Sigmoid colon (tissue), 7 donors: ENCODE measurements around the gene APOLD1. TPM values are rescaled to one million over a fixed set of nuclear protein-coding genes. Genes with fewer than 3 reads are reported as not detected.

Experiments used
- DNase-seq: peaks from one replicate; pipeline ENCODE4 v3.0.0-alpha.2; 2019
- H3K27ac ChIP-seq, 4 donors: fragments of 200-600 bp; sonication (generic); one replicate each; pipeline ENCODE4 v1.5.1; 2016 to 2019; ENCODE audit warnings: mild to moderate bottlenecking in 1 of 4
- H3K27me3 ChIP-seq, 3 donors: fragments of 200-600 bp; sonication (generic); one replicate each; pipeline ENCODE4 v1.5.1; 2019; ENCODE audit warnings: mild to moderate bottlenecking in 1 of 3
- H3K36me3 ChIP-seq, 4 donors: fragments of 200-600 bp; sonication (generic); one replicate each; pipeline ENCODE4 v1.5.1; 2016 to 2019
- H3K4me1 ChIP-seq, 4 donors: fragments of 200-600 bp; sonication (generic); one replicate each; pipeline ENCODE4 v1.5.1; 2017 to 2019
- H3K4me3 ChIP-seq, 4 donors: fragments of 200-600 bp; sonication (generic); one replicate each; pipeline ENCODE4 v1.5.1; 2017 to 2019; ENCODE audit warnings: mild to moderate bottlenecking in 2 of 4, moderate library complexity in 1 of 4
- H3K9me3 ChIP-seq, 4 donors: fragments of 200-600 bp in 3 of 4; sonication (generic) in 3 of 4; one replicate each; pipeline versions ENCODE4 v1.5.1 to v1.6.1; 2013 to 2019
- EP300 ChIP-seq, 4 donors: sonication (generic); formaldehyde crosslinking; IDR thresholded peaks; one replicate each; pipeline ENCODE4 v1.6.1; 2017; ENCODE audit warnings: antibody characterized with exemption in 4 of 4
- POLR2A ChIP-seq, 2 donors: fragments of 450-650 bp; IDR thresholded peaks; one replicate each; pipeline ENCODE4 v1.6.1; 2016; ENCODE audit warnings: antibody characterized with exemption in 2 of 2, mild to moderate bottlenecking in 2 of 2, moderate library complexity in 2 of 2
- POLR2AphosphoS5 ChIP-seq, 4 donors: sonication (generic); formaldehyde crosslinking; IDR thresholded peaks; one replicate each; pipeline ENCODE4 v1.6.1; 2017; ENCODE audit warnings: antibody characterized with exemption in 4 of 4
- WGBS, 2 donors: extraction: QIAGEN DNeasy Blood & Tissue Kit; methylation state at CpG; one replicate each; pipeline ENCODE4 v1.1.7; 2013; 5-methylcytosine and 5-hydroxymethylcytosine counted together
- intact Hi-C: fragments of 100-400 bp; cut with DNase I; formaldehyde crosslinking; loops from one replicate; pipeline ENCODE4 v1.15.1; 2023
- polyA plus RNA-seq, 3 donors: library from polyadenylated mRNA; stranded (reverse); fragments of 200-250 nt; gene quantifications; one replicate each; pipeline ENCODE4 v1.2.3, GENCODE V29; 2013
- total RNA-seq, 4 donors: library from RNA; depleted of rRNA; stranded (reverse); fragments of >200 nt; gene quantifications; one replicate each; pipeline ENCODE4 v1.1.0, GENCODE V29; 2016
- TF ChIP-seq, protein P1 (sequence below), 4 experiments: fragments of 450-650 bp in 3 of 4; fragments of 200-600 bp in 1 of 4; IDR thresholded peaks; one replicate each; pipeline ENCODE4 v1.5.1; 2016 to 2019; ENCODE audit warnings: antibody characterized with exemption in 4 of 4, mild to moderate bottlenecking in 3 of 4, moderate library complexity in 2 of 4
- donor health status: healthy with polysubstance abuse.
- donor health status: Bipolar disorder and iron deficiency.
- donor health status: healthy.

Gene APOLD1
- total and polyA plus RNA-seq, 7 donors, result 0.46 to 24.8 (median 13.9) TPM

DNA sequence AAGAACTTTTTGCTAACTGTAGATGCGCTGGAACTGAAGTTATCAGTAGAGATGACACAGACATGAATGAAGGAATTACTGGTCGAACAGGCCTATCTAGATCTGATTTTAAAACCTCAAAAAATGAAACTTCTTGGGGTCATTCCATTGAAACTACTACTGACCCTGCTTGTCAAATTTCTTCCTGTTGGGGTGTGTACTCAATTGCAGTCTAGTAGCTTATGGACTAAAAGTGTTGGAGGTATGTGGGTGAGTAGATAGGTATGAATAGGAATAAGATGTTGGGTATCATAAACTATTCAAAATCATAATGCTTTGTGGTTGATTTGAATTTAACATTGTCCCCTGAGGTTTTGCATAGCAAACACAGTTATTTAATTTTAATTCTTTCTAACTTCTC lies 9.2 kb downstream of the APOLD1 start:
- H3K9me3 ChIP-seq, result no peaks in the 10 kb centered on the region
- no peak overlapping the region for H3K4me3 ChIP-seq
- no peaks in the 10 kb centered on the region for H3K27me3 ChIP-seq
- peaks cover 0 to 24% (median 14%) of the 10 kb centered on the region in 4 donors for H3K4me1 ChIP-seq
- WGBS, 2 donors, result 92 to 93% methylated on average over 2 of the region's 2 CpGs
- no peak overlapping the region for H3K27ac ChIP-seq
- DNase-seq, result no peak
- no peak for TF ChIP-seq POLR2A (IDR thresholded peaks at IDR 0.05)
- TF ChIP-seq, protein P1, sequence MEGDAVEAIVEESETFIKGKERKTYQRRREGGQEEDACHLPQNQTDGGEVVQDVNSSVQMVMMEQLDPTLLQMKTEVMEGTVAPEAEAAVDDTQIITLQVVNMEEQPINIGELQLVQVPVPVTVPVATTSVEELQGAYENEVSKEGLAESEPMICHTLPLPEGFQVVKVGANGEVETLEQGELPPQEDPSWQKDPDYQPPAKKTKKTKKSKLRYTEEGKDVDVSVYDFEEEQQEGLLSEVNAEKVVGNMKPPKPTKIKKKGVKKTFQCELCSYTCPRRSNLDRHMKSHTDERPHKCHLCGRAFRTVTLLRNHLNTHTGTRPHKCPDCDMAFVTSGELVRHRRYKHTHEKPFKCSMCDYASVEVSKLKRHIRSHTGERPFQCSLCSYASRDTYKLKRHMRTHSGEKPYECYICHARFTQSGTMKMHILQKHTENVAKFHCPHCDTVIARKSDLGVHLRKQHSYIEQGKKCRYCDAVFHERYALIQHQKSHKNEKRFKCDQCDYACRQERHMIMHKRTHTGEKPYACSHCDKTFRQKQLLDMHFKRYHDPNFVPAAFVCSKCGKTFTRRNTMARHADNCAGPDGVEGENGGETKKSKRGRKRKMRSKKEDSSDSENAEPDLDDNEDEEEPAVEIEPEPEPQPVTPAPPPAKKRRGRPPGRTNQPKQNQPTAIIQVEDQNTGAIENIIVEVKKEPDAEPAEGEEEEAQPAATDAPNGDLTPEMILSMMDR (IDR thresholded peaks at IDR 0.05), result no peak
- no peak for TF ChIP-seq EP300 (IDR thresholded peaks at IDR 0.05)
- intact Hi-C loops, result no loop called here
- no peaks in the 10 kb centered on the region for H3K36me3 ChIP-seq

- DNase-seq, result no peak
- TF ChIP-seq POLR2AphosphoS5 (IDR thresholded peaks at IDR 0.05) (no peak), POLR2A (IDR thresholded peaks at IDR 0.05) (no peak), EP300 (IDR thresholded peaks at IDR 0.05) (no peak)
- TF ChIP-seq, protein P1 (IDR thresholded peaks at IDR 0.05), result no peak
- Histone ChIP-seq H3K36me3 (no peaks in the 10 kb centered on the region), H3K4me3 (no peak overlapping the region), H3K9me3 (no peaks in the 10 kb centered on the region), H3K27me3 (no peaks in the 10 kb centered on the region), H3K4me1 (peaks cover 0 to 21% (median 14%) of the 10 kb centered on the region in 4 donors), H3K27ac (no peak overlapping the region)
- intact Hi-C loops, result no loop called here
- 63 to 93% methylated on average over 3 of the region's 3 CpGs for WGBS, 2 donors
Measured at GRCh38 chr12:12796171-12796570, 10.7 kb downstream of the APOLD1 start.

GRCh38 chr12:12796928-12797793 lies 11.7 kb downstream of the APOLD1 start:
- no peak for DNase-seq
- intact Hi-C loops, result no loop called here
- no peak for TF ChIP-seq POLR2AphosphoS5 (IDR thresholded peaks at IDR 0.05)
- TF ChIP-seq, protein P1 (IDR thresholded peaks at IDR 0.05), result no peak
- no peak for TF ChIP-seq POLR2A (IDR thresholded peaks at IDR 0.05)
- TF ChIP-seq EP300 (IDR thresholded peaks at IDR 0.05), result no peak
- 89 to 90% methylated on average over 9 of the region's 9 CpGs for WGBS, 2 donors
- H3K9me3 ChIP-seq, result no peaks in the 10 kb centered on the region
- H3K27ac ChIP-seq, result no peak overlapping the region
- H3K4me3 ChIP-seq, result no peak overlapping the region
- peaks cover 0 to 11% (median 8%) of the 10 kb centered on the region in 4 donors for H3K4me1 ChIP-seq
- no peaks in the 10 kb centered on the region for H3K27me3 ChIP-seq
- H3K36me3 ChIP-seq, result no peaks in the 10 kb centered on the region

- H3K4me1 ChIP-seq, result peaks cover 0 to 5% (median 2%) of the 10 kb centered on the region in 4 donors
- 92 to 95% methylated on average over 3 of the region's 3 CpGs for WGBS, 2 donors
Measured at GRCh38 chr12:12797794-12798152, 12.3 kb downstream of the APOLD1 start.

More at GRCh38 chr12:12797794-12798152, 12.3 kb downstream of the APOLD1 start:
- Histone ChIP-seq H3K9me3 (no peaks in the 10 kb centered on the region), H3K4me3 (no peak overlapping the region), H3K36me3 (no peaks in the 10 kb centered on the region), H3K27ac (no peak overlapping the region), H3K27me3 (no peaks in the 10 kb centered on the region)
- TF ChIP-seq POLR2A (IDR thresholded peaks at IDR 0.05) (no peak), POLR2AphosphoS5 (IDR thresholded peaks at IDR 0.05) (no peak)
- TF ChIP-seq, protein P1 (IDR thresholded peaks at IDR 0.05), result no peak
- intact Hi-C loops, result no loop called here
- no peak for DNase-seq
